HG02884 (cell line): ENCODE results near the gene CCNY.
A peak's percentile ranks its signal among the peaks of the same experiment; 100 is the strongest.

ENCODE experiments used
- ATAC-seq: cut with Tn5 transposase; IDR thresholded peaks from one replicate; pipeline ENCODE4 v1.9.1; 2021; ENCODE audit warnings: mild to moderate bottlenecking, moderate library complexity; ENCODE audit not compliant: unreplicated experiment

The CCNY gene

GRCh38 chr10:35331894-35332640 is 4.2 kb upstream of the CCNY start:
- ATAC-seq, result no peak

- no peak for ATAC-seq
Measured at GRCh38 chr10:35334297-35334696, 2.0 kb upstream of the CCNY start.

- ATAC-seq, result peak; percentile 4
Measured at GRCh38 chr10:35335133-35336083, 901 bp upstream of the CCNY start.

GRCh38 chr10:35336921-35337823 is 863 bp downstream of the CCNY start:
- ATAC-seq, result no peak

- peak; percentile 52 for ATAC-seq
Measured at GRCh38 chr10:35339942-35340341, 3.6 kb downstream of the CCNY start.

GRCh38 chr10:35340975-35341374 is 4.7 kb downstream of the CCNY start:
- ATAC-seq, result no peak

- peak; percentile 72 for ATAC-seq
Measured at GRCh38 chr10:35341521-35341920, 5.2 kb downstream of the CCNY start.

GRCh38 chr10:35342183-35342753 is 6.0 kb downstream of the CCNY start:
- no peak for ATAC-seq

GRCh38 chr10:35343739-35344138 is 7.4 kb downstream of the CCNY start:
- ATAC-seq, result no peak

GRCh38 chr10:35345383-35345742 is 9.1 kb downstream of the CCNY start:
- no peak for ATAC-seq

GRCh38 chr10:35346248-35346647 is 9.9 kb downstream of the CCNY start:
- ATAC-seq, result no peak

- no peak for ATAC-seq
Measured at GRCh38 chr10:35347121-35347562, 10.8 kb downstream of the CCNY start.

GRCh38 chr10:35347899-35348608 is 11.7 kb downstream of the CCNY start:
- no peak for ATAC-seq

- no peak for ATAC-seq
Measured at GRCh38 chr10:35348609-35349388, 12.5 kb downstream of the CCNY start.

- ATAC-seq, result no peak
Measured at GRCh38 chr10:35349389-35349915, 13.1 kb downstream of the CCNY start.

GRCh38 chr10:35351021-35351420 is 14.7 kb downstream of the CCNY start:
- ATAC-seq, result no peak

- ATAC-seq, result no peak
Measured at GRCh38 chr10:35352097-35352496, 15.8 kb downstream of the CCNY start.

GRCh38 chr10:35352512-35352911 is 16.2 kb downstream of the CCNY start:
- no peak for ATAC-seq

- ATAC-seq, result no peak
Measured at GRCh38 chr10:35353395-35353794, 17.1 kb downstream of the CCNY start.
